ENCODE results near the gene SLC15A4.
A peak's percentile ranks its signal among the peaks of the same experiment; 100 is the strongest.
"Not testable (repeated sequence)": the region's sequence is repeated elsewhere in the genome, so short reads cannot be mapped to it uniquely, and the experiment has no call there.

The SLC15A4 gene

DNA sequence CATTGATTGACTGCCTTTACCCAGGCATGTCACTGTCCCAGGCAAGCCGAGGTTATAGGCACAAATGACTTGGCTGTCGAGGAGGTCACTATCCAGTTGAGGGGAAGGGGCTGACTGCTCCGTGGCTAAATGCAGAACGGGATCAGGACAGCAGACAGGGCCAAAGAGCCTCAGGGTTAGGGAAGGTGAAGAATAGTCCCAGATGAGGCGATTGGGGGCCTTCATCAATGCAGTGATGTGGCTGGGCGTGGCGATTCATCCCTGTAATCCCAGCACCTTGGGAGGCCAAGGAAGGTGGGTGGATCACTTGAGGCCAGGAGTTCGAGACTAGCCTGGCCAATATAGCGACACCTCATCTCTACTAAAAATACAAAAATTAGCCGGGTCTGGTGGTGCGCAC is 18.8 kb upstream of the SLC15A4 start:
- H3K27me3 ChIP-seq (ENCODE audit: control insufficient read depth in 1 of 2, insufficient read depth in 2 of 2, low read length in 2 of 2) = no peaks in the 10 kb centered on the region
- H3K36me3 ChIP-seq (ENCODE audit: insufficient read depth, low read length) = no peaks in the 10 kb centered on the region
- H3K9me3 ChIP-seq (ENCODE audit: low read length) = no peaks in the 10 kb centered on the region
- H3K9ac ChIP-seq (ENCODE audit: low read length) = no peak overlapping the region
- no peak overlapping the region for H3K4me3 ChIP-seq (ENCODE audit: low read depth in 1 of 2, low read length in 2 of 2)
- H3K27ac ChIP-seq (ENCODE audit: low read depth, low read length) = no peak overlapping the region
- H3K4me1 ChIP-seq (ENCODE audit: insufficient read depth, low read length) = no peaks in the 10 kb centered on the region

DNA sequence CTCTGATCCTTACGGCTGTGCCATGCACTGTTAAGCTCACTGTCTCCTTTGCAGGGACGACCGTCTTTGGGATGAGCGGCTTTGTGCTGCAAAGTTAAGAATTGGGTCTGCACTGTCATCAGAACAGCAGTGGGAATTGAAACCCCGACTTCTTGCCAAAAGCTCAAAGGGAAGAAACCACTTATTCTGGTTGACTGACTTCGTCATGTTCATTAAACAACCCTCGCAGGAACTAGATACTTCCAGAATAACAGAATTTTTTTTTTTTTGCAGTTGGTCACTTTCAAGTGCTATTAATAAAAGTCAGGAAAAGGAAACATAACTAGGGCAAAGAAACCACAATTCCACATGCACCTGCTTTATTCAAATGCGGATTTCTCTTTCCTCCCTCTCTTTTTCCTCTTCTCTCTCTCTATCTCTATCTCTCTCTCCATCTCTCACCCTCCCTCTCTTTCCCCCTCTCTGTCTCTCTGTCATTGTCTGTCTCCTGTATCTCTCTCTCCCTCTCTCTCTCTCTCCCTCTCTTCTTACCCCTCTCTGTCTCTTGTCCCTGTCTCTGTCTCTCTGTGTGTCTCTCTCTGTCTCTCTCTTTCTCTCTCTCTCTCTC is 17.2 kb upstream of the SLC15A4 start:
- Histone ChIP-seq H3K36me3 (ENCODE audit: insufficient read depth, low read length) (no peaks in the 10 kb centered on the region), H3K4me3 (ENCODE audit: low read depth in 1 of 2, low read length in 2 of 2) (no peak overlapping the region)

DNA sequence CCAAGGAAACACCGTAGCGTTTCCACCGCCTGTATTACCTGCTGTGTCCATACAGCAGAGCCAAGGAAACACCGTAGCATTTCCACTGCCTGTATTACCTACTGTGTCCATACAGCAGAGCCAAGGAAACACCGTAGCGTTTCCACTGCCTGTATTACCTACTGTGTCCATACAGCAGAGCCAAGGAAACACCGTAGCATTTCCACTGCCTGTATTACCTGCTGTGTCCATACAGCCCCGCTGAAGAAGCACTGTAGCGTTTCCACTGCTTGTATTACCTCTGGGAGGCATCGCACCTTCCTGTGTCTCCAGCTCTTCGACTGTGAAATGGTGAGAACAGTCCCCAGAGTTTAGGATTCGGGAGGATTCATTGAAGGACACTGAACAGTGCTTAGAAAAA is 16.1 kb upstream of the SLC15A4 start:
- H3K9ac ChIP-seq (ENCODE audit: low read length); H3K27ac ChIP-seq (ENCODE audit: low read depth, low read length); H3K36me3 ChIP-seq (ENCODE audit: insufficient read depth, low read length); H3K4me1 ChIP-seq (ENCODE audit: insufficient read depth, low read length); H3K4me3 ChIP-seq (ENCODE audit: low read depth in 1 of 2, low read length in 2 of 2); H3K9me3 ChIP-seq (ENCODE audit: low read length); H3K27me3 ChIP-seq (ENCODE audit: control insufficient read depth in 1 of 2, insufficient read depth in 2 of 2, low read length in 2 of 2): not testable (repeated sequence)

More for the DNA sequence above, 17.2 kb upstream of the SLC15A4 start:
- H3K27me3 ChIP-seq (ENCODE audit: control insufficient read depth in 1 of 2, insufficient read depth in 2 of 2, low read length in 2 of 2) = no peaks in the 10 kb centered on the region
- no peaks in the 10 kb centered on the region for H3K9me3 ChIP-seq (ENCODE audit: low read length)
- no peaks in the 10 kb centered on the region for H3K4me1 ChIP-seq (ENCODE audit: insufficient read depth, low read length)
- H3K27ac ChIP-seq (ENCODE audit: low read depth, low read length) = no peak overlapping the region
- H3K9ac ChIP-seq (ENCODE audit: low read length) = no peak overlapping the region

DNA sequence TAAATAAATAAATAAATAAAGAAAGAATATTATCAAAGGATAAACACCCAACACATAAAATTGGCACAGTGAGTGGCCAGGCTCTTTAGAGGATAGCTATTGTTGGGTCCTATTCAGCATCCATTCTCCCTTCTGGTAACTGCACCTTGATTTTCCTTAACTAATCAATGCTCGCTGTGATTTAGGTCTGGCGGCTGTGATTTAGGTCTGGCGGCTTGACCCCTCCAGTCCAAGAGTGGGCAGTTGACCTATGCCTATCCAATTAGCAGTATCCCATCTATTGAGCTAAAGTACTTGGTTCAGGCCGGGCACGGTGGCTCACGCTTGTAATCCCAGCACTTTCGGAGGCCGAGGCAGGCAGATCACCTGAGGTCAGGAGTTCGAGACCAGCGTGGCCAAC is 9.7 kb upstream of the SLC15A4 start:
- H3K36me3 ChIP-seq (ENCODE audit: insufficient read depth, low read length) = no peaks in the 10 kb centered on the region
- no peaks in the 10 kb centered on the region for H3K4me1 ChIP-seq (ENCODE audit: insufficient read depth, low read length)
- no peak overlapping the region for H3K27ac ChIP-seq (ENCODE audit: low read depth, low read length)
- no peaks in the 10 kb centered on the region for H3K9me3 ChIP-seq (ENCODE audit: low read length)
- no peak overlapping the region for H3K4me3 ChIP-seq (ENCODE audit: low read depth in 1 of 2, low read length in 2 of 2)
- H3K9ac ChIP-seq (ENCODE audit: low read length) = no peak overlapping the region
- H3K27me3 ChIP-seq (ENCODE audit: control insufficient read depth in 1 of 2, insufficient read depth in 2 of 2, low read length in 2 of 2) = no peaks in the 10 kb centered on the region

DNA sequence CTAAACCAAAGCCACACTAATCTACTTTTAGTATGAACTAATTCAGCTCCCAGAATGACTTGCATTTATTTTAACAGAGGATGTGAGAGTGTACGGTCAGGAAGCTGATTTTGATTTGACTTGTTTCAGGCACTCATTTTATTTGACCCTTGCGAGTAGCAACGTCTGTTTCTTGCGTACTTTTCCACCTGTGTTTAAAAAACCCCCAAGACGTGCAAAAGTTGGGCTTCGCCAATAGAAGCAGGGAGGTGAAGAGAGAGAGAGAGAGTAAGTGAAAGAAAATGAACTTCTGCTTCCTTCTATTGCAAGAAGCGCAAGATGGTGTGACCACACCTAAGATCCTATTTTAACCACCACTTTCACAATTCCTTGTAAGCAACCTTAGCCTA is 6.7 kb upstream of the SLC15A4 start:
- H3K27me3 ChIP-seq (ENCODE audit: control insufficient read depth in 1 of 2, insufficient read depth in 2 of 2, low read length in 2 of 2) = no peaks in the 10 kb centered on the region
- no peaks in the 10 kb centered on the region for H3K9me3 ChIP-seq (ENCODE audit: low read length)
- H3K4me1 ChIP-seq (ENCODE audit: insufficient read depth, low read length) = no peaks in the 10 kb centered on the region
- no peaks in the 10 kb centered on the region for H3K36me3 ChIP-seq (ENCODE audit: insufficient read depth, low read length)
- no peak overlapping the region for H3K4me3 ChIP-seq (ENCODE audit: low read depth in 1 of 2, low read length in 2 of 2)
- H3K27ac ChIP-seq (ENCODE audit: low read depth, low read length) = no peak overlapping the region
- H3K9ac ChIP-seq (ENCODE audit: low read length) = no peak overlapping the region

DNA sequence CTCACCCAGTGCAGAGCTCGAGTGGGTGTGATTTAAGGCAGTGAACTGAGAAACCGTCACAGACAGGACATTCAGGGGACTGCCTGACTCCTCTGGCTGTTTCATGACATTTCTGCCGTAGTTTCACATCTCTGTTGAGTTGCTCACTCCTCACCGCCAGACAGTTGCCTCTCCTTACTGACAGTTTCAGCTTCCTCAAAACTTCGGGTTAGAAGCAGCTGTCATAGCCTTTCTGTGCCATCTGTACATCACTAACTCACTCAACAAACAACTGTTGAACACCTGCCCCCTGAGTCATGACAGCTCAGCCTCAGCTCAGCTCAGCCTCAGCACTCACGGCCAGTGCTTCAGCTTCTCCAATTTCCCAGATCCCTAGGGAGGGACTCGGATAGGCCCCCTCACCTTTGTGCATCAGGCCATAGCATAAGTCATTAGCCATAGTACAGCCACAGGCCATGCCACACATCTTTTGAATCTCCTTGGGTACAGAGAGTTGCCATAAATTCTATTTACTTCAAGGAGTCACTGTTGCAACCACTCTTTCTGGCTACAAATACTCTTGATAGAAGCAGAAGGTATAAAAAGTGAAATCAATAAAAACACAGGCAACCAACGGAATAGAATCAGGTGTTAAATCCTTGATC is 6.2 kb upstream of the SLC15A4 start:
- H3K9me3 ChIP-seq (ENCODE audit: low read length) = no peaks in the 10 kb centered on the region
- no peak overlapping the region for H3K4me3 ChIP-seq (ENCODE audit: low read depth in 1 of 2, low read length in 2 of 2)
- H3K36me3 ChIP-seq (ENCODE audit: insufficient read depth, low read length) = no peaks in the 10 kb centered on the region
- H3K4me1 ChIP-seq (ENCODE audit: insufficient read depth, low read length) = no peaks in the 10 kb centered on the region
- no peak overlapping the region for H3K9ac ChIP-seq (ENCODE audit: low read length)
- H3K27ac ChIP-seq (ENCODE audit: low read depth, low read length) = no peak overlapping the region
- H3K27me3 ChIP-seq (ENCODE audit: control insufficient read depth in 1 of 2, insufficient read depth in 2 of 2, low read length in 2 of 2) = no peaks in the 10 kb centered on the region

DNA sequence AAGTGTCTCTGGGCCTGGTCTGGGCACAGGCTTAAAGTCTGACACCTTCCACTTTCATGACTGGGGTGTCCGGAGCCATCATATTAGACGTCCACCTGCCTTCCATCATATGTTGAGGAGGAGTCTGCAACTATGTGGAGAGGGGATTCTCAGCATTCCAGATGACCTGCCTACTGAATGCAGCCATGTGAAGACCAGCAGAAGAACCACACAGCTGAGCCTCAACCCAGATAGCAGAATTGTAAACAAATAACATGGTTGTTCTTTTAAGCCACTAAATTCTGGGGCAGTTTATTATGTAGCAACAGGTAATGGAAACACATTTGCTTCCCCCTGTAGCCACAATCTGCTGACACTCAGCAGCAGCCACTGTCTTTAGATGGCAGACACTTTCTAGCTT is 4.0 kb upstream of the SLC15A4 start:
- Histone ChIP-seq H3K4me3 (ENCODE audit: low read depth in 1 of 2, low read length in 2 of 2) (no peak overlapping the region), H3K4me1 (ENCODE audit: insufficient read depth, low read length) (peaks cover 11% of the 10 kb centered on the region)

DNA sequence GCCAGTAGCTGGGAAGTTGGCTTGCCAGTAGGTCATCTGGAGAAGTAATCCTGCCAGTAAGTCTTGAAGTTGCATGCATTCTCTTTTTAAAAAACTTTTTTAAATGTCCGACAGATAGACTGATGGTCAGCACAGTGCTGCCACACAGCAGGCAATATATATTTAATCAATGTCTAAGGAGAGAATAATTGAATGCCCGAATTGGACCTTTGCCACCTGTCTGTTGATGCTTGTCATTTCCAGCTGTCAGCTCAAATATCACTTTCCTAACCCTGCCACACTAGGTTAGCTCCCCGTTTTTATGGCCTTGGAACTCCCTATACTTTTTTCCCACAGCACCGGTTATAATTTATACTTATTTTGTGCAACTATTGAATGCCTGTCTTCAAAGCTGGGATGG is 2.1 kb upstream of the SLC15A4 start:
- Histone ChIP-seq H3K4me1 (ENCODE audit: insufficient read depth, low read length) (peaks cover 28% of the 10 kb centered on the region), H3K27ac (ENCODE audit: low read depth, low read length) (no peak overlapping the region), H3K36me3 (ENCODE audit: insufficient read depth, low read length) (no peaks in the 10 kb centered on the region), H3K4me3 (ENCODE audit: low read depth in 1 of 2, low read length in 2 of 2) (no peak overlapping the region), H3K27me3 (ENCODE audit: control insufficient read depth in 1 of 2, insufficient read depth in 2 of 2, low read length in 2 of 2) (no peaks in the 10 kb centered on the region), H3K9me3 (ENCODE audit: low read length) (no peaks in the 10 kb centered on the region), H3K9ac (ENCODE audit: low read length) (no peak overlapping the region)

More for the DNA sequence above, 4.0 kb upstream of the SLC15A4 start:
- no peaks in the 10 kb centered on the region for H3K27me3 ChIP-seq (ENCODE audit: control insufficient read depth in 1 of 2, insufficient read depth in 2 of 2, low read length in 2 of 2)
- H3K27ac ChIP-seq (ENCODE audit: low read depth, low read length) = no peak overlapping the region
- no peaks in the 10 kb centered on the region for H3K36me3 ChIP-seq (ENCODE audit: insufficient read depth, low read length)
- no peaks in the 10 kb centered on the region for H3K9me3 ChIP-seq (ENCODE audit: low read length)
- no peak overlapping the region for H3K9ac ChIP-seq (ENCODE audit: low read length)

DNA sequence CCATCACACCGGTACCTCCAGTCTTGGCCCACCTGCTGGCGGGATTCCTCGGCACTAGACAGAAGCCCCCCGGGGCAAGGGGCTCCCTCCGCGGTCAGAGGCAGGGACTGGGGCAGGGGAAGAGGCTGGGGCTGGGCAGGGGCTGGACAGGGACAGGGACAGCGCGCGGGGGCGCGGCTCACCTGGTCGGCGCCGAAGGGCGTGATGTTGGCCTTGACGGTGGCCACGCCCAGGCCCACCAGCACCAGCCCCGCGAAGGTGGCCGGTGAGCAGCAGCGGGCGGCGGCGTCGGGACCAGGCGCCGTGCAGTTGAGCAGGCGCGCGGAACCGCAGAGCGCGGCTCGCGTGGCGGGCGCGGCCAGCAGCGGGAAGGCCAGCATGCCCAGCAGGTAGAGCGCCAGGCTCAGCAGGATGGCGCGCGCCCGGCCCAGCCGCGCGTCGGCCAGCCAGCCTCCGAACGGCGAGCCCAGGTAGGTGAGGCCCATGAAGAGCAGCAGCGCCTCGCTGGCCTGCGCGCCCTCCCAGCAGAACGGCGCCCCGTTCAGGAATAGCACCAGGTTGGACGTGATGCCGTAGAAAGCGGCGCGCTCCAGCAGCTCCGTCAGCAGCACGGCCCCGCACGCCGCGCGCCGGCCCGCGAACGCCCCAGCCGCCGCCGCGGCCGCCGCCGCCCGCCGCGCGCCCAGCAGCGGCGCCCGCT is 392 bp downstream of the SLC15A4 start:
- Histone ChIP-seq H3K4me3 (ENCODE audit: low read depth in 1 of 2, low read length in 2 of 2) (peak overlapping the region; percentile 73 to 92), H3K27me3 (ENCODE audit: control insufficient read depth in 1 of 2, insufficient read depth in 2 of 2, low read length in 2 of 2) (no peaks in the 10 kb centered on the region), H3K36me3 (ENCODE audit: insufficient read depth, low read length) (no peaks in the 10 kb centered on the region), H3K4me1 (ENCODE audit: insufficient read depth, low read length) (peaks cover 48% of the 10 kb centered on the region), H3K9ac (ENCODE audit: low read length) (peak overlapping the region; percentile 65), H3K9me3 (ENCODE audit: low read length) (no peaks in the 10 kb centered on the region), H3K27ac (ENCODE audit: low read depth, low read length) (peak overlapping the region; percentile 60)

DNA sequence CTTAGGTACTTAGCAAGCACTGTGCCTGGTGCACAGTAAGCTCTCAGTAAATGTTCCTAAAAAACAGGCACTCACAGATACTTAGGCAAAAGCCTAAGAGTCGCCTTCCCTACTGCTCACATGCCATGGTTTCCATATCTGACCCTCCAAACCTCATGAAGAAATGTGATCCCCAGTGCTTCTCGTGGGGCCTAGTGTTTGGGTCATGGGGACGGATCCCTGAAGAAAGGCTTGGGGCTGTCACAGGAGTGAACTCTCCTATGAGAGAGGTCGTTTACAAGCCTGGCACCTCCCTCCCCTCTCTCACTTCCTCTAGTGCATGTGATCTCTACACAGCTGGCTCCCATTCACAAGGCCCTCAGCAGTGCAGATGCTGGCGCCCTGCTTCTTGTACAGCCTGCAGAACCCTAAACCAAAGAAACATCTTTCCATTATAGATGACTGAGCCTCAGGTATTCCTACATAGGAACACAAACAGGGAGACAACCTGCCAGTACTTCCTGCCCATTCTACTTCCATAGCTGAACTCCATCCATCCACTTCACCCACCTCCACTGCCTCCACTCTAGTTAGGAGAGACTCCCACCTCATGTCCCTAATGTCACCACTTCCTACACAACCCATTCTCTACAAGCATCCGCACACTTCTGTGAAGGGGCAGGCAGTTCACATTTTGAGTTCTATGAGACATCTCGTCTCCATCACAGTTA is 2.9 kb downstream of the SLC15A4 start:
- H3K36me3 ChIP-seq (ENCODE audit: insufficient read depth, low read length) = no peaks in the 10 kb centered on the region
- H3K4me1 ChIP-seq (ENCODE audit: insufficient read depth, low read length) = peaks cover 69% of the 10 kb centered on the region
- no peaks in the 10 kb centered on the region for H3K27me3 ChIP-seq (ENCODE audit: control insufficient read depth in 1 of 2, insufficient read depth in 2 of 2, low read length in 2 of 2)
- no peak overlapping the region for H3K4me3 ChIP-seq (ENCODE audit: low read depth in 1 of 2, low read length in 2 of 2)
- no peak overlapping the region for H3K27ac ChIP-seq (ENCODE audit: low read depth, low read length)
- no peaks in the 10 kb centered on the region for H3K9me3 ChIP-seq (ENCODE audit: low read length)
- no peak overlapping the region for H3K9ac ChIP-seq (ENCODE audit: low read length)

DNA sequence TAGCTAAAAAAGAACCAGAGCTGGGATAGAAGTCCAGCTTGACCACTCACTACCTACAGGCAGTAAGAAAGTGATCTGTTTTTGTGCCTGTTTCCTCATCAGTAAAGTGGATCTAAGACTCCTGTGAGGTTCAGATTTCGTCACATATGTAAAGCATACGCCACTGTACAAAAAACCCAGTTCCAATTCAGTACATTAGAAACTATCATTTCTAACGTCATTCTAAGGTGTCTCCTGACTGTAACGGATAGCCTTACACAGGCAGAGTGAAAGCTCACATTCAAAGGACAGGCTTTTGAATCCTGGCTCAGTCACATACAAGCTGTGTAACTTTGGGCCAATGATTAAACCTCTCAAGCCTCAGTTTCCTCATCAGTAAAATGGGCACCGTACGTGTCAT is 3.5 kb downstream of the SLC15A4 start:
- no peak overlapping the region for H3K27ac ChIP-seq (ENCODE audit: low read depth, low read length)
- H3K4me3 ChIP-seq (ENCODE audit: low read depth in 1 of 2, low read length in 2 of 2) = no peak overlapping the region
- no peak overlapping the region for H3K9ac ChIP-seq (ENCODE audit: low read length)
- no peaks in the 10 kb centered on the region for H3K27me3 ChIP-seq (ENCODE audit: control insufficient read depth in 1 of 2, insufficient read depth in 2 of 2, low read length in 2 of 2)
- no peaks in the 10 kb centered on the region for H3K36me3 ChIP-seq (ENCODE audit: insufficient read depth, low read length)
- H3K9me3 ChIP-seq (ENCODE audit: low read length) = no peaks in the 10 kb centered on the region
- peaks cover 73% of the 10 kb centered on the region for H3K4me1 ChIP-seq (ENCODE audit: insufficient read depth, low read length)
